Ishikawa (cell line): ENCODE measurements around the gene AUTS2.

Experiments used
- CEBPB ChIP-seq: IDR thresholded peaks from 2 replicates; pipeline ENCODE4 v1.6.1; 2012
- EP300 ChIP-seq: IDR thresholded peaks from 2 replicates; pipeline ENCODE4 v1.6.1; 2012; ENCODE audit warnings: borderline replicate concordance
- TAF1 ChIP-seq: IDR thresholded peaks from 2 replicates; pipeline ENCODE4 v1.6.1; 2012; ENCODE audit warnings: low read depth, mild to moderate bottlenecking
- TCF12 ChIP-seq: IDR thresholded peaks from 2 replicates; pipeline ENCODE4 v1.6.1; 2012; ENCODE audit warnings: low read depth
- TF ChIP-seq, protein P1 (sequence below): IDR thresholded peaks from 2 replicates; pipeline ENCODE4 v1.6.1; 2012; ENCODE audit warnings: low read depth, mild to moderate bottlenecking

DNA sequence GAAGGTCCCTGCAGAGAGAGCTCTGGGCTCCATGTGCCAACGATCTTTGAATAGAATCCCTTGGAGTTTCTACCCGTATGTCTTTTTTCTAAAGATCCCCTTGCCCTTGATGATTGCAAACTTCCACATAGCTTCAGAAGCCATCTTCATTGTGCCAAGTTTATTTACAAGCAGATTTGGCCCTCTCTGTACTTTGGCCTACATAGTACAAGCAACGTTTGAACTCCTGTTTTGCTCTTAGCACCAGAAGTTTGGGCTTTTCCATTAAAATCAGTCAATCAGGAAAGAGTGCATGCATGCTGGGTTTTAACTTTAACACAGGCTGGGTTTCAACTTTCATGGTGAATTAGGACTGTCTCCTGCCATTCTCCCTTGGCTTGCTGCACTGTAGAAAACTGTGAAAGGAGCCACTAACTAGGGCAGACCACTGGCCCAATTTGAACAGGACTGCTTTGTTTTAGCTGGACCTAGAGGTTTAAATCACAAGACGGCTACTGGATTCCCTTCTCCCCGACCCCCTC lies 976.1 kb downstream of the AUTS2 start:
- TF ChIP-seq TAF1 (no peak), EP300 (no peak), TCF12 (no peak), CEBPB (no peak)
- TF ChIP-seq, protein P1, sequence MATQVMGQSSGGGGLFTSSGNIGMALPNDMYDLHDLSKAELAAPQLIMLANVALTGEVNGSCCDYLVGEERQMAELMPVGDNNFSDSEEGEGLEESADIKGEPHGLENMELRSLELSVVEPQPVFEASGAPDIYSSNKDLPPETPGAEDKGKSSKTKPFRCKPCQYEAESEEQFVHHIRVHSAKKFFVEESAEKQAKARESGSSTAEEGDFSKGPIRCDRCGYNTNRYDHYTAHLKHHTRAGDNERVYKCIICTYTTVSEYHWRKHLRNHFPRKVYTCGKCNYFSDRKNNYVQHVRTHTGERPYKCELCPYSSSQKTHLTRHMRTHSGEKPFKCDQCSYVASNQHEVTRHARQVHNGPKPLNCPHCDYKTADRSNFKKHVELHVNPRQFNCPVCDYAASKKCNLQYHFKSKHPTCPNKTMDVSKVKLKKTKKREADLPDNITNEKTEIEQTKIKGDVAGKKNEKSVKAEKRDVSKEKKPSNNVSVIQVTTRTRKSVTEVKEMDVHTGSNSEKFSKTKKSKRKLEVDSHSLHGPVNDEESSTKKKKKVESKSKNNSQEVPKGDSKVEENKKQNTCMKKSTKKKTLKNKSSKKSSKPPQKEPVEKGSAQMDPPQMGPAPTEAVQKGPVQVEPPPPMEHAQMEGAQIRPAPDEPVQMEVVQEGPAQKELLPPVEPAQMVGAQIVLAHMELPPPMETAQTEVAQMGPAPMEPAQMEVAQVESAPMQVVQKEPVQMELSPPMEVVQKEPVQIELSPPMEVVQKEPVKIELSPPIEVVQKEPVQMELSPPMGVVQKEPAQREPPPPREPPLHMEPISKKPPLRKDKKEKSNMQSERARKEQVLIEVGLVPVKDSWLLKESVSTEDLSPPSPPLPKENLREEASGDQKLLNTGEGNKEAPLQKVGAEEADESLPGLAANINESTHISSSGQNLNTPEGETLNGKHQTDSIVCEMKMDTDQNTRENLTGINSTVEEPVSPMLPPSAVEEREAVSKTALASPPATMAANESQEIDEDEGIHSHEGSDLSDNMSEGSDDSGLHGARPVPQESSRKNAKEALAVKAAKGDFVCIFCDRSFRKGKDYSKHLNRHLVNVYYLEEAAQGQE = no peak
